Testis (tissue), 3 donors: ENCODE data around the gene MINK1. TPM values are rescaled to one million over a fixed set of nuclear protein-coding genes. Genes with fewer than 3 reads are reported as not detected.
"Not testable (repeated sequence)": the region's sequence is repeated elsewhere in the genome, so short reads cannot be mapped to it uniquely, and the experiment has no call there.

Source experiments
- DNase-seq: peaks from one replicate; pipeline ENCODE4 v3.0.0-alpha.2; 2019
- H3K27ac ChIP-seq, 2 donors: fragments of 200-600 bp; sonication (generic); one replicate each; pipeline ENCODE4 v1.5.1; 2019
- H3K27me3 ChIP-seq: fragments of 200-600 bp; sonication (generic); one replicate; pipeline ENCODE4 v1.5.1; 2019
- H3K36me3 ChIP-seq: fragments of 200-600 bp; sonication (generic); one replicate; pipeline ENCODE4 v1.5.1; 2017; ENCODE audit warnings: low read depth; ENCODE audit errors: missing control alignments
- H3K4me1 ChIP-seq: fragments of 200-600 bp; sonication (generic); one replicate; pipeline ENCODE4 v1.5.1; 2019
- H3K4me3 ChIP-seq, 2 donors: fragments of 200-600 bp; sonication (generic); one replicate each; pipeline ENCODE4 v1.5.1; 2017 to 2019
- H3K9me3 ChIP-seq: fragments of 200-600 bp; sonication (generic); one replicate; pipeline ENCODE4 v1.5.1; 2017
- POLR2A ChIP-seq: fragments of 450-650 bp; IDR thresholded peaks from one replicate; pipeline ENCODE4 v1.6.1; 2017; ENCODE audit warnings: antibody characterized with exemption, mild to moderate bottlenecking, moderate library complexity
- WGBS, 2 donors: methylation state at CpG; one replicate each; pipeline ENCODE4 v1.1.5; 2018; 5-methylcytosine and 5-hydroxymethylcytosine counted together
- intact Hi-C: fragments of 100-400 bp; cut with DNase I; formaldehyde crosslinking; loops from one replicate; pipeline ENCODE4 v1.15.1; 2023; ENCODE audit warnings: low total_unique reads
- polyA plus RNA-seq: library from polyadenylated mRNA; stranded (reverse); fragments of 350-450 nt; fragmentation: Illumina TruSeq; extraction: RNeasy Lipid Tissue Mini Kit (QIAGEN cat#74804); gene quantifications from one replicate; pipeline ENCODE4 v1.2.3, GENCODE V29; 2014; ENCODE audit warnings: low read depth, low replicate concordance; ENCODE audit not compliant: insufficient read depth
- total RNA-seq, 2 donors: library from RNA; depleted of rRNA; stranded (reverse); fragments of >200 nt; gene quantifications; one replicate each; pipeline ENCODE4 v1.2.3, GENCODE V29; 2016
- TF ChIP-seq, protein P1 (sequence below), 3 experiments: fragments of 450-650 bp in 2 of 3; fragments of 200-600 bp in 1 of 3; sonication (generic) in 1 of 3; IDR thresholded peaks; one replicate each; pipeline ENCODE4 v1.5.1; 2016 to 2019; ENCODE audit warnings: antibody characterized with exemption in 3 of 3, mild to moderate bottlenecking in 2 of 3, moderate library complexity in 1 of 3

MINK1 gene
- total and polyA plus RNA-seq, 3 donors from 2014 or later: 77.4 to 142 (median 135) TPM

DNA sequence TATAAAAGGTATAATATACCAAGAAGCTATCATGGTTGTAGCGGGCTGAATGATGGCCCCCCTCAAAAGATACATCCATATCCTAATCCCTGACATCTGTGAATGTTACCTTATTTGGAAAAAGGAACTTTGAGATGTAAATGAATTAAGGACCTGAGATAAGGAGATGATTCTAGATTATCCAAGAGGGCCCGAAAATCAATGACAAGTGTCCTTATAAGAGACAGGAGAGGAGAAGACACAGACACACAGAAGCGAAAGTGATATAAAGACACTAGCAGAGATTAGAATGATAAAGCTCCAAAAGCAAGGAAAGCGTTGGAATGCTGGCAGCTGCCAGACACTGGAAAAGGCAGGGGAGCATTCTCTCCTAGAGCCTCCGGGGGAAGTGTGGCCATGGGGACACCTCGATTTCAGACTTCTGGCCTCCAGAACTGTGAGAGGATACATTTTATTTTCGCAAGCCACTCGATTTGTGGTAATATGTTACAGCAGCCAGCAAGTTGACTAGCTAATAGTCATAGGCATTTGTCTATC lies 86.4 kb downstream of the MINK1 start:
- no peak for TF ChIP-seq POLR2A
- TF ChIP-seq, protein P1, sequence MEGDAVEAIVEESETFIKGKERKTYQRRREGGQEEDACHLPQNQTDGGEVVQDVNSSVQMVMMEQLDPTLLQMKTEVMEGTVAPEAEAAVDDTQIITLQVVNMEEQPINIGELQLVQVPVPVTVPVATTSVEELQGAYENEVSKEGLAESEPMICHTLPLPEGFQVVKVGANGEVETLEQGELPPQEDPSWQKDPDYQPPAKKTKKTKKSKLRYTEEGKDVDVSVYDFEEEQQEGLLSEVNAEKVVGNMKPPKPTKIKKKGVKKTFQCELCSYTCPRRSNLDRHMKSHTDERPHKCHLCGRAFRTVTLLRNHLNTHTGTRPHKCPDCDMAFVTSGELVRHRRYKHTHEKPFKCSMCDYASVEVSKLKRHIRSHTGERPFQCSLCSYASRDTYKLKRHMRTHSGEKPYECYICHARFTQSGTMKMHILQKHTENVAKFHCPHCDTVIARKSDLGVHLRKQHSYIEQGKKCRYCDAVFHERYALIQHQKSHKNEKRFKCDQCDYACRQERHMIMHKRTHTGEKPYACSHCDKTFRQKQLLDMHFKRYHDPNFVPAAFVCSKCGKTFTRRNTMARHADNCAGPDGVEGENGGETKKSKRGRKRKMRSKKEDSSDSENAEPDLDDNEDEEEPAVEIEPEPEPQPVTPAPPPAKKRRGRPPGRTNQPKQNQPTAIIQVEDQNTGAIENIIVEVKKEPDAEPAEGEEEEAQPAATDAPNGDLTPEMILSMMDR (IDR thresholded peaks at IDR 0.05): no peak
- Histone ChIP-seq H3K4me1 (peaks cover 3% of the 10 kb centered on the region), H3K27me3 (no peaks in the 10 kb centered on the region), H3K9me3 (no peaks in the 10 kb centered on the region), H3K4me3 (no peak overlapping the region), H3K36me3 (no peaks in the 10 kb centered on the region), H3K27ac (no peak overlapping the region)
- intact Hi-C loops: no loop called here
- DNase-seq: no peak
- 71 to 73% methylated on average over 8 of the region's 8 CpGs for WGBS, 2 donors

DNA sequence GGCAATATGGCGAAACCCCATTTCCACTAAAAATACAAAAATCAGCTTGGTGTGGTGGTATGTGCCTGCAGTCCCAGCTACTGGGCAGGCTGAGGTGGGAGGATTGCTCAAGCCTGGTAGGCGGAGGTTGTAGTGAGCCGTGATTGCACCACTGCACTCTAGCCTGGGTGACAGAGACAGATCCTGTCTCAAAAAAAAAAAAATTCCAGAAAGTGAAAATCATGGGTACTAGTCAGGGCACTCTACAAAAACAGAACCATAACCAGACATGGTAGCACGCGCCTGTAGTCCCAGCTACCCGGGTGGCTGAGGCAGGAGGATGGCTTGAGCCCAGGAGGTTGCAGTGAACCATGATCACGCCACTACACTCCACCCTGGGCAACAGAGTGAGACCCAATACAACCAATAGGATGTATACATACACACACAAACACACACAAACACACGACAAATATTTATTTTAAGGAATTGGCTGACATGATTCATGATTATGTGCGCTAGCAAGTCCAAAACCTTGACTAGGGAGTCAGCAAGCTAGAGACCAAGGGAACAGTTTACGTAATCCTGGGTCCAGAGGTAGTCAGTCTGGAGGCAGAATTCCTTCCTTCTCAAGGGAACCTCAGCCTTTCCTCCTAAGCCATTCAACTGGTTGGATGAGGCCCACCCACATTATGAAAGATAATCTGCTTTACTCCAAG lies 87.4 kb downstream of the MINK1 start:
- no peak for TF ChIP-seq POLR2A
- TF ChIP-seq, protein P1 (IDR thresholded peaks at IDR 0.05): no peak
- Histone ChIP-seq H3K4me3 (no peak overlapping the region), H3K4me1 (peaks cover 3% of the 10 kb centered on the region)

DNA sequence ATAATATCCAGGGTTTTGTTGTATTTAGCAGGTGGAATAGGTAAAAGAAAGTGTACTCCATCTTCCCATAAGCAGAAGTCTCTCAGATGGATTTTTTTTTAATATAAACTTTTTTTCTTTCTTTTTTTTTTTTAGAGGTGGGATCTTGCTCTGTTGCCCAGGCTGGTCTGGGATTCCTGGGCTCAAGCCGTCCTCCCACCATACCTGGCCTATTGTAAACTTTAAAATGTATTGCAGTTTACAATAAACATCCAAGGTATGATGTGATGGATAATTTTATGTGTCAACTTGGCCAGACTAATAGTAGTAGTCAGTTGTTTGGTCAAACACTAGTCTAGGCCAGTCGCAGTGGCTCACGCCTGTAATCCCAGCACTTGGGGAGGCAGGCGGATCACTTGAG lies 88.2 kb downstream of the MINK1 start:
- Histone ChIP-seq H3K4me1 (no peaks in the 10 kb centered on the region), H3K27ac (no peak overlapping the region), H3K36me3 (no peaks in the 10 kb centered on the region), H3K9me3 (no peaks in the 10 kb centered on the region), H3K27me3 (no peaks in the 10 kb centered on the region), H3K4me3 (no peak overlapping the region)
- no peak for DNase-seq
- 91 to 94% methylated on average over 4 of the region's 4 CpGs for WGBS, 2 donors
- TF ChIP-seq, protein P1 (IDR thresholded peaks at IDR 0.05): no peak
- no peak for TF ChIP-seq POLR2A
- intact Hi-C loops: no loop called here

More for the DNA sequence above, 87.4 kb downstream of the MINK1 start:
- intact Hi-C loops: no loop called here
- no peaks in the 10 kb centered on the region for H3K36me3 ChIP-seq
- H3K27ac ChIP-seq: no peak overlapping the region
- WGBS, 2 donors: 85 to 87% methylated on average over 9 to 10 of the region's 10 CpGs
- no peaks in the 10 kb centered on the region for H3K27me3 ChIP-seq
- no peaks in the 10 kb centered on the region for H3K9me3 ChIP-seq
- DNase-seq: no peak

DNA sequence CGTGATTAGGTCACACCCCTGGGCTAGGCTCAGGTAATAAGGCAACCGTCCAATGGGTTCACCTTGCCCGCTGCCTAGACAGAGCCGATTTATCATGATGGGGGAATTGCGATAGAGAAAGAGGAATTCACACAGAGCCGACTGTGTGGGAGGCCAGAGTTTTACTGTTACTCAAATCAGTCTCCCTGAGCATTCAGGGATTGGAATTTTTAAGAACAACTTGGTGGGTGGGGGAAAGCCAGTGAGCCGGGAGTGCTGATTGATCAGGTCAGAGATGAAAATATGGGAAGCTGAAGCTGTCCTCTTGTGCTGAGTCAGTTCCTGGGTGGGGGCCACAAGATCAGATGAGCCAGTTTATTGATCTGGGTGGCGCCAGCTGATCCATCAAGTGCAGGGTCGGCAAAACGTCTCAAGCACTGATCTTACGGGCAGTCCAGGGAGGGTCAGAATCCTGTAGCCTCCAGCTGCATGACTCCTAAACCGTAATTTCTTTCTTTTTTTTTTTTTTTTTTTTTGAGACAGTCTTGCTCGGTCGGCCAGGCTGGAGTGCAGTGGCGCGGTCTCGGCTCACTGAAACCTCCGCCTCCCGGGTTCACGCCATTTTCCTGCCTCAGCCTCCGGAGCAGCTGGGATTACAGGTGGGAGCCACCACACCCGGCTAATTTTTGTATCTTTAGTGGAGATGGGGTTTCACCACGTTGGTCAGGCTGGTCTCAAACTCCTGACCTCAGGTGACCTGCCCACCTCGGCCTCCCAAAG lies 93.6 kb downstream of the MINK1 start:
- 81% methylated on average over 24 of the region's 24 CpGs for WGBS, 2 donors
- not testable (repeated sequence) for H3K27ac ChIP-seq

DNA sequence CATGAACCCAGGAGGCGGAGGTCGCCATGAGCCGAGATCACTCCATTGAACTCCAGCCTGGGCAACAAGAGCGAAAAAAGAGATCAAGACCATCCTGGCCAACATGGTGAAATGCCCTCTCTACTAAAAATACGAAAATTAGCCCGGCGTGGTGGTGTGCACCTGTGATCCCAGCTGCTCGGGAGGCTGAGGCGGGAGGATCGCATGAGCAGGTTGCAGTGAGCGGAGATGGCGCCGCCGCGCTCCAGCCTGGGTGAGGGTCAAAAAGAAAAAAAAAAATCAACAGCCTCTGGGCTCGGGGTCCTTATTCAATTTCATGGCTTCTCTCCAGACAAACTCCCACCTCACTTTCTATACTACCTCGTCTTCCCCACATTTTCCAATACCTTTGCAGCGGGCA lies 95.7 kb downstream of the MINK1 start:
- 95 to 97% methylated on average over 18 of the region's 18 CpGs for WGBS, 2 donors
- Histone ChIP-seq H3K9me3 (no peaks in the 10 kb centered on the region), H3K36me3 (no peaks in the 10 kb centered on the region), H3K4me1 (no peaks in the 10 kb centered on the region), H3K27me3 (no peaks in the 10 kb centered on the region), H3K27ac (no peak overlapping the region), H3K4me3 (no peak overlapping the region)
- no peak for DNase-seq
- TF ChIP-seq, protein P1 (IDR thresholded peaks at IDR 0.05): no peak
- TF ChIP-seq POLR2A: no peak
- intact Hi-C loops: no loop called here

More for the DNA sequence above, 93.6 kb downstream of the MINK1 start:
- H3K9me3 ChIP-seq, H3K4me1 ChIP-seq, intact Hi-C loops, H3K4me3 ChIP-seq, H3K36me3 ChIP-seq, H3K27me3 ChIP-seq, DNase-seq: not testable (repeated sequence)
